Glutamatergic neuron (in vitro differentiated cells): ENCODE measurements around the gene SLC35E1. TPM values are rescaled to one million over a fixed set of nuclear protein-coding genes. Genes with fewer than 3 reads are reported as not detected.

Experiments
- DNase-seq: peaks from one replicate; pipeline ENCODE4 v3.0.0; 2022
- H3K27ac Mint-ChIP-seq: one replicate; pipeline ENCODE4 v1.8.0; 2020; ENCODE audit warnings: mild to moderate bottlenecking, mixed read lengths, inconsistent platforms; ENCODE audit not compliant: unreplicated experiment
- H3K27me3 Mint-ChIP-seq: one replicate; pipeline ENCODE4 v1.8.0; 2020; ENCODE audit warnings: mild to moderate bottlenecking, moderate library complexity, mixed read lengths, inconsistent platforms; ENCODE audit not compliant: unreplicated experiment
- H3K36me3 Mint-ChIP-seq: one replicate; pipeline ENCODE4 v1.8.0; 2020; ENCODE audit warnings: mild to moderate bottlenecking, mixed read lengths, inconsistent platforms; ENCODE audit not compliant: unreplicated experiment
- H3K4me1 Mint-ChIP-seq: one replicate; pipeline ENCODE4 v1.8.0; 2020; ENCODE audit warnings: mild to moderate bottlenecking, low read depth, mixed read lengths, inconsistent platforms; ENCODE audit not compliant: unreplicated experiment
- H3K4me3 Mint-ChIP-seq: one replicate; pipeline ENCODE4 v1.8.0; 2020; ENCODE audit warnings: mild to moderate bottlenecking, mixed read lengths, inconsistent platforms; ENCODE audit not compliant: unreplicated experiment
- H3K9me3 Mint-ChIP-seq: one replicate; pipeline ENCODE4 v1.8.0; 2020; ENCODE audit warnings: mild to moderate bottlenecking, moderate library complexity, mixed read lengths, inconsistent platforms; ENCODE audit not compliant: unreplicated experiment
- CTCF ChIP-seq: fragments of 200-600 bp; sonication (generic); IDR thresholded peaks from one replicate; pipeline ENCODE4 v1.5.0; 2021; ENCODE audit not compliant: partially characterized antibody, unreplicated experiment
- long read RNA-seq: library from polyadenylated mRNA; unstranded; transcript quantifications from one replicate; pipeline ENCODE4 v2.0.0, GENCODE V29; 2020; ENCODE audit not compliant: unreplicated experiment
- total RNA-seq: library from RNA; stranded (reverse); fragmentation: NEBNext Ultra II Directional; extraction: Animal tissue kit (Norgen Biotek cat#: 25700); gene quantifications from one replicate; pipeline ENCODE4 v1.2.1, GENCODE V29; 2021; ENCODE audit not compliant: unreplicated experiment

SLC35E1 gene
- 31.9 TPM for total RNA-seq
- long read RNA-seq, full-length matches to known transcripts, result 1 of 2 reads
- long read RNA-seq, partial matches to known transcripts, result 0 of 2 reads
- long read RNA-seq, other reads (novel, unspliced or antisense), result 1 of 2 reads

- peak; percentile 94 for DNase-seq
- Mint-ChIP-seq H3K4me1 (peaks cover 10% of the 10 kb centered on the region), H3K27ac (peak within 1 kb of the TSS; percentile 90), H3K9me3 (peaks cover 15% of the 10 kb centered on the region), H3K36me3 (no peaks in the 10 kb centered on the region), H3K4me3 (peak within 1 kb of the TSS; percentile 98), H3K27me3 (peaks cover 12% of the 10 kb centered on the region)
- no peak for TF ChIP-seq CTCF
Measured at GRCh38 chr19:16572332-16573211, at the start of gene SLC35E1. Gene SLC35E1, minus strand, starts transcription at chr19:16572415. Its CDS starts 51 bp downstream, at chr19:16572364.

GRCh38 chr19:16621165-16621800, 49.1 kb upstream of the SLC35E1 start:
- no peaks in the 10 kb centered on the region for H3K36me3 Mint-ChIP-seq
- peaks cover 35% of the 10 kb centered on the region for H3K4me1 Mint-ChIP-seq
- no peak overlapping the region for H3K4me3 Mint-ChIP-seq
- DNase-seq, result no peak
- no peak for TF ChIP-seq CTCF
- peaks cover 6% of the 10 kb centered on the region for H3K27me3 Mint-ChIP-seq
- H3K9me3 Mint-ChIP-seq, result no peaks in the 10 kb centered on the region
- no peak overlapping the region for H3K27ac Mint-ChIP-seq

DNA sequence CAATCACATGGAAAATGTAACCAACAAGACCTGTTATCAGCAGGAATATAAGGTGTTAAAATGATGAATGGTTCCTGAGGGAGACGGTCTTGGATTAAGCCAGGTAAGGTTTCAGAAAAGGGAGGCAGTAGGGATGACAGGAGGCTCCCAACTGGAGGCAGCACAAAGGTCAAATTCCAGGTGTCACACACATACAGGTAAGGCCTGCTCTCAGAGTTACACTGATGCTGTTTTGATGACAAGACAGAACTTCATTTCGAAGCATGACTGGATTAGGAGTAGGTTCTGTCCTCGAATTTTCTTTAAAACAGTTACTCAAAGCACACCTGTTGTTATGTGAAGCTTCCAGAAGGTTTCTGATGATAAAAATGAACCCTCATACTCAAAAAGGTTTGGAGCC, 48.4 kb upstream of the SLC35E1 start:
- TF ChIP-seq CTCF, result no peak
- H3K4me1 Mint-ChIP-seq, result peaks cover 28% of the 10 kb centered on the region
- no peaks in the 10 kb centered on the region for H3K9me3 Mint-ChIP-seq
- H3K27ac Mint-ChIP-seq, result no peak overlapping the region
- no peaks in the 10 kb centered on the region for H3K36me3 Mint-ChIP-seq
- no peak for DNase-seq
- no peak overlapping the region for H3K4me3 Mint-ChIP-seq
- peaks cover 6% of the 10 kb centered on the region for H3K27me3 Mint-ChIP-seq

DNA sequence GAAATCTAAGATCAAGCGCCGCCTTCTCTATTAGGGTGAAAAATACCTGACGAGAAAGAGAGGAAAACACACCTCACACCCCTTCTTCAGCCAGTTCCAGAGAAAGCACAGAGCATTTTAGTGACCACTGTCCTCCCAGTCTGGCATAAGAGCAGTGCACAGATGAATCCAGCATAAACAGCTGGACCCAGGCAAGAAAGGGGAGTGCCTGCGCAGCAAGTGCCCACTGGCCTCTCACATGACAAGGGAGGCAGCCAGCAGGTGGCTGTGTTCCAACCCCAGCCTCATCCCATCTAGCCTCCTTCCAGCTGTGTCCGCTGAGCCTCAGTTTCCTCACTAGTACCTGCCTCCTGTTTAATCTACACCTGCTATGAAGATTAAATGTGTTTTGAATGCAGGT, 47.8 kb upstream of the SLC35E1 start:
- TF ChIP-seq CTCF, result no peak
- Mint-ChIP-seq H3K27me3 (peaks cover 6% of the 10 kb centered on the region), H3K27ac (no peak overlapping the region), H3K36me3 (no peaks in the 10 kb centered on the region), H3K4me3 (no peak overlapping the region), H3K4me1 (peaks cover 25% of the 10 kb centered on the region), H3K9me3 (no peaks in the 10 kb centered on the region)
- no peak for DNase-seq
